CD14-positive monocyte (primary cell): Measurements from ENCODE around the gene RDH8. TPM values are rescaled to one million over a fixed set of nuclear protein-coding genes. Genes with fewer than 3 reads are reported as not detected.

Source experiments
- DNase-seq, 3 donors: peaks; one replicate each; pipeline ENCODE4 v3.0.0-alpha.2; 2011 to 2022
- H2AFZ ChIP-seq: 2 replicates; pipeline ENCODE4 v1.6.0; 2012; ENCODE audit warnings: mild to moderate bottlenecking, low read depth, low read length, inconsistent platforms; ENCODE audit not compliant: insufficient read depth, poor library complexity, severe bottlenecking
- H3K27ac ChIP-seq, 2 donors: 1 replicate in 1 of 2; 2 replicates in 1 of 2; pipeline ENCODE4 v1.5.1; 2012 to 2013; ENCODE audit warnings: low read length in 2 of 2, control low read depth in 1 of 2, inconsistent platforms in 1 of 2, low read depth in 1 of 2, mild to moderate bottlenecking in 1 of 2
- H3K27me3 ChIP-seq, 2 donors: one replicate each; pipeline versions ENCODE4 v1.6.0 to v1.6.1; 2011 to 2013; ENCODE audit warnings: low read length in 2 of 2; ENCODE audit not compliant: control insufficient read depth in 2 of 2, insufficient read depth in 2 of 2
- H3K36me3 ChIP-seq, 2 donors: replicated peaks in 1 of 2; 1 replicate in 1 of 2; 2 replicates in 1 of 2; pipeline versions ENCODE4 v1.5.1 to v1.6.1; 2012 to 2013; ENCODE audit warnings: low read length in 2 of 2, control low read depth in 1 of 2, inconsistent platforms in 1 of 2, mild to moderate bottlenecking in 1 of 2; ENCODE audit not compliant: insufficient read depth in 2 of 2, control insufficient read depth in 1 of 2
- H3K4me1 ChIP-seq, 2 donors: 1 replicate in 1 of 2; 2 replicates in 1 of 2; pipeline versions ENCODE4 v1.5.1 to v1.6.1; 2012 to 2013; ENCODE audit warnings: low read length in 2 of 2, control low read depth in 1 of 2, inconsistent platforms in 1 of 2, mild to moderate bottlenecking in 1 of 2, moderate library complexity in 1 of 2; ENCODE audit not compliant: insufficient read depth in 2 of 2, control insufficient read depth in 1 of 2
- H3K4me2 ChIP-seq: replicated peaks from 2 replicates; pipeline ENCODE3; 2012; ENCODE audit warnings: low read length, moderate library complexity, mild to moderate bottlenecking; ENCODE audit not compliant: poor library complexity, severe bottlenecking; ENCODE audit errors: extremely low read depth
- H3K4me3 ChIP-seq, 3 experiments: fragments of 200-600 bp in 1 of 3; sonication (generic) in 1 of 3; replicated peaks in 1 of 3; 1 replicate in 2 of 3; 2 replicates in 1 of 3; pipeline ENCODE4 v1.5.1; 2011 to 2013; ENCODE audit warnings: low read length in 3 of 3, mild to moderate bottlenecking in 3 of 3, control low read depth in 2 of 3, low read depth in 2 of 3, inconsistent platforms in 1 of 3, moderate library complexity in 1 of 3
- H3K79me2 ChIP-seq: 2 replicates; pipeline ENCODE4 v1.6.0; 2012; ENCODE audit warnings: mild to moderate bottlenecking, control low read depth, inconsistent platforms, low read length, moderate library complexity; ENCODE audit not compliant: insufficient read depth
- H3K9ac ChIP-seq: 2 replicates; pipeline ENCODE4 v1.6.0; 2017; ENCODE audit warnings: low read length, mild to moderate bottlenecking; ENCODE audit not compliant: insufficient read depth, poor library complexity, severe bottlenecking
- H3K9me3 ChIP-seq, 2 donors: replicated peaks in 1 of 2; 1 replicate in 1 of 2; 2 replicates in 1 of 2; pipeline versions ENCODE4 v1.5.1 to v1.6.1; 2012 to 2013; ENCODE audit warnings: low read length in 2 of 2, control low read depth in 1 of 2; ENCODE audit not compliant: control insufficient read depth in 1 of 2, insufficient read depth in 1 of 2
- H4K20me1 ChIP-seq: 2 replicates; pipeline ENCODE4 v1.6.0; 2012; ENCODE audit warnings: mild to moderate bottlenecking, low read length, control low read depth, moderate library complexity; ENCODE audit not compliant: insufficient read depth
- H3K27ac Mint-ChIP-seq, 7 donors: one replicate each; pipeline ENCODE4 v1.8.0; 2020; ENCODE audit warnings: mild to moderate bottlenecking in 7 of 7, mixed read lengths in 7 of 7, moderate library complexity in 6 of 7, inconsistent platforms in 2 of 7
- H3K27me3 Mint-ChIP-seq, 3 donors: one replicate each; pipeline ENCODE4 v1.8.0; 2021 to 2022; ENCODE audit warnings: low read depth in 3 of 3, mild to moderate bottlenecking in 3 of 3, mixed read lengths in 3 of 3, moderate library complexity in 3 of 3, inconsistent platforms in 1 of 3
- H3K36me3 Mint-ChIP-seq, 2 donors: one replicate each; pipeline ENCODE4 v1.8.0; 2020; ENCODE audit warnings: mixed read lengths in 2 of 2, inconsistent platforms in 1 of 2, mild to moderate bottlenecking in 1 of 2
- H3K4me1 Mint-ChIP-seq: one replicate; pipeline ENCODE4 v1.8.0; 2020; ENCODE audit warnings: mild to moderate bottlenecking, mixed read lengths
- H3K4me3 Mint-ChIP-seq, 2 donors: one replicate each; pipeline ENCODE4 v1.8.0; 2020; ENCODE audit warnings: mild to moderate bottlenecking in 2 of 2, mixed read lengths in 2 of 2, moderate library complexity in 1 of 2
- H3K9me3 Mint-ChIP-seq, 7 donors: one replicate each; pipeline ENCODE4 v1.8.0; 2020 to 2022; ENCODE audit warnings: mixed read lengths in 7 of 7, mild to moderate bottlenecking in 6 of 7, moderate library complexity in 6 of 7, inconsistent platforms in 2 of 7
- CTCF ChIP-seq: fragments of 200-600 bp; IDR thresholded peaks from one replicate; pipeline ENCODE4 v1.8.0; 2022; ENCODE audit warnings: antibody characterized with exemption, mild to moderate bottlenecking
- WGBS: methylation state at CpG from one replicate; pipeline ENCODE4 v1.1.5; 2013; ENCODE audit warnings: missing lambda C conversion rate; ENCODE audit not compliant: insufficient coverage; 5-methylcytosine and 5-hydroxymethylcytosine counted together
- intact Hi-C, 2 donors: fragments of 100-400 bp; cut with micrococcal nuclease; formaldehyde crosslinking; loops; one replicate each; pipeline versions ENCODE4 v1.15.0 to v1.15.1; 2023
- polyA plus RNA-seq, 3 donors: library from polyadenylated mRNA; depleted of rRNA in 1 of 3; unstranded in 2 of 3; stranded (reverse) in 1 of 3; fragments of 300-500 nt in 2 of 3; fragments of >200 nt in 1 of 3; fragmentation: Illumina TruSeq in 2 of 3; gene quantifications; 1 replicate in 2 of 3; 2 replicates in 1 of 3; pipeline ENCODE4 v1.2.3, GENCODE V29; 2012 to 2021

Gene RDH8
- polyA plus RNA-seq, 3 donors, result not detected

DNA sequence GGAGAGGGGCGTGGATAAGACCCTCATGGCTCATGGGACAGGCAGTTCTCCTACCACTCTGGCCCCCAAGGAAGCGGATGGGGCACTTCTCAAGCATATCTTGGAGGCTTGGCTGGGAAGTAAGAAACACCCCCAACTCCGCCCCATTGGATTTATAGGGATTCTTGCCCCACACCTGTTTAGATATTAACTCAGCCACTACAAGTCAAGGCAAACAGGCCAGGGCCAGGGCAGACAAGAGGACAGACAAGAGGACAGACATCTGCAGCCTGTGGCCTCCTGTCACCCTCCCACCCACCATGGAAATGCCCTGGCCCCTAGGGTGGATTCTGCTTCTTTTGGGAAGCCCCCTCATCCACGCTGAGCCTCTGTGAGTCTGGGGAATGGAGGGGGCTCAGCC, 24.1 kb downstream of the RDH8 start:
- DNase-seq, result no peak
- H3K36me3 ChIP-seq, result no peaks in the 10 kb centered on the region
- Mint-ChIP-seq H3K4me1 (no peaks in the 10 kb centered on the region), H3K9me3 (peaks cover 10 to 23% (median 15%) of the 10 kb centered on the region in 7 donors), H3K27ac (no peak overlapping the region), H3K36me3 (no peaks in the 10 kb centered on the region), H3K4me3 (no peak overlapping the region), H3K27me3 (peaks cover 9 to 18% (median 13%) of the 10 kb centered on the region in 3 donors)
- H3K79me2 ChIP-seq, result no peaks in the 10 kb centered on the region
- H3K4me1 ChIP-seq, result no peaks in the 10 kb centered on the region
- no peak overlapping the region for H3K9ac ChIP-seq
- no peaks in the 10 kb centered on the region for H4K20me1 ChIP-seq
- intact Hi-C loops, result no loop called here
- no CpG with 5 or more reads among the region's 4 CpGs for WGBS
- H3K27me3 ChIP-seq, result peaks cover 0 to 1% of the 10 kb centered on the region in 2 donors
- no peak overlapping the region for H3K4me2 ChIP-seq
- H2AFZ ChIP-seq, result no peak overlapping the region
- peaks cover 11 to 18% of the 10 kb centered on the region in 2 donors for H3K9me3 ChIP-seq
- TF ChIP-seq CTCF, result no peak
- no peak overlapping the region for H3K27ac ChIP-seq
- no peak overlapping the region for H3K4me3 ChIP-seq

- Histone ChIP-seq H3K27ac (no peak overlapping the region), H3K36me3 (no peaks in the 10 kb centered on the region), H4K20me1 (no peaks in the 10 kb centered on the region), H3K9me3 (peaks cover 15 to 22% of the 10 kb centered on the region in 2 donors), H3K4me3 (no peak overlapping the region), H3K27me3 (no peaks in the 10 kb centered on the region), H3K4me1 (no peaks in the 10 kb centered on the region), H3K79me2 (no peaks in the 10 kb centered on the region), H2AFZ (no peak overlapping the region), H3K4me2 (no peak overlapping the region), H3K9ac (no peak overlapping the region)
- no peak for TF ChIP-seq CTCF
- Mint-ChIP-seq H3K27me3 (peaks cover 9 to 15% (median 12%) of the 10 kb centered on the region in 3 donors), H3K9me3 (peaks cover 14 to 28% (median 19%) of the 10 kb centered on the region in 7 donors), H3K4me1 (no peaks in the 10 kb centered on the region), H3K4me3 (no peak overlapping the region), H3K27ac (no peak overlapping the region), H3K36me3 (no peaks in the 10 kb centered on the region)
- DNase-seq, result no peak
- 76% methylated on average over 4 of the region's 5 CpGs for WGBS
- intact Hi-C loops, result no loop called here
Measured at GRCh38 chr19:10037809-10038208, 24.5 kb downstream of the RDH8 start.
